IMR-90 (cell line): Measurements from ENCODE around the gene SLC35D2. TPM values are rescaled to one million over a fixed set of nuclear protein-coding genes. Genes with fewer than 3 reads are reported as not detected.

Source experiments
- ATAC-seq: fragments of 200-7000 bp; cut with Tn5 transposase; 2 replicates; pipeline ENCODE4 v1.9.1; 2020; ENCODE audit warnings: low read depth, mild to moderate bottlenecking, moderate library complexity
- BruUV-seq: library from RNA; stranded (reverse); fragments of 400-500 nt; replicated peaks from 2 replicates; lab custom pipeline; 2021; lab: Mats Ljungman, UMichigan
- CTCF ChIA-PET: fragments of 300-600 bp; formaldehyde crosslinking; extraction: SDS; loops from one replicate; lab custom pipeline; 2021; ENCODE audit warnings: antibody characterized with exemption; lab: Yijun Ruan, JAX
- POLR2A ChIA-PET: fragments of 300-600 bp; sonication (Branson Sonifier 250); formaldehyde crosslinking; loops from one replicate; lab custom pipeline; 2022; ENCODE audit warnings: antibody characterized with exemption; ENCODE audit not compliant: unreplicated experiment; lab: Charles Lee
- DNase-seq: peaks from one replicate; pipeline ENCODE4 v3.0.0; 2013
- H2AFZ ChIP-seq: replicated peaks from 2 replicates; pipeline ENCODE3; 2013; ENCODE audit warnings: low read length, mild to moderate bottlenecking; ENCODE audit not compliant: poor library complexity
- H2AK5ac ChIP-seq: 2 replicates; pipeline ENCODE4 v1.6.1; 2013; ENCODE audit warnings: low read depth, low read length, inconsistent platforms
- H2AK9ac ChIP-seq: replicated peaks from 2 replicates; pipeline ENCODE3; 2013; ENCODE audit warnings: mild to moderate bottlenecking, low read depth, low read length, moderate library complexity; ENCODE audit not compliant: poor library complexity
- H2BK120ac ChIP-seq: 2 replicates; pipeline ENCODE4 v1.6.1; 2013; ENCODE audit warnings: low read depth, low read length, inconsistent platforms
- H2BK15ac ChIP-seq: 3 replicates; pipeline ENCODE4 v1.6.1; 2013; ENCODE audit warnings: low read depth, low read length, inconsistent platforms
- H2BK20ac ChIP-seq: 2 replicates; pipeline ENCODE4 v1.6.1; 2013; ENCODE audit warnings: low read depth, mild to moderate bottlenecking, inconsistent platforms, low read length, moderate library complexity
- H2BK5ac ChIP-seq: 2 replicates; pipeline ENCODE4 v1.6.1; 2013; ENCODE audit warnings: mild to moderate bottlenecking, low read depth, low read length, inconsistent platforms; ENCODE audit not compliant: poor library complexity, severe bottlenecking
- H3K14ac ChIP-seq: replicated peaks from 2 replicates; pipeline ENCODE4 v1.6.1; 2013; ENCODE audit warnings: low read depth, low read length, inconsistent platforms
- H3K18ac ChIP-seq: 2 replicates; pipeline ENCODE4 v1.6.1; 2013; ENCODE audit warnings: low read depth, low read length, control low read depth
- H3K23ac ChIP-seq: 2 replicates; pipeline ENCODE4 v1.6.1; 2013; ENCODE audit warnings: low read depth, low read length, inconsistent platforms
- H3K27ac ChIP-seq: 2 replicates; pipeline ENCODE4 v1.5.1; 2013; ENCODE audit warnings: mild to moderate bottlenecking, control low read depth, low read length; ENCODE audit not compliant: insufficient read depth
- H3K27me3 ChIP-seq: 2 replicates; pipeline ENCODE4 v1.6.1; 2013; ENCODE audit warnings: low read length; ENCODE audit not compliant: control insufficient read depth, insufficient read depth
- H3K36me3 ChIP-seq: 2 replicates; pipeline ENCODE4 v1.6.1; 2013; ENCODE audit warnings: low read length, mixed read lengths; ENCODE audit not compliant: control insufficient read depth, insufficient read depth
- H3K4ac ChIP-seq: 2 replicates; pipeline ENCODE4 v1.6.1; 2013; ENCODE audit warnings: low read depth, low read length, inconsistent platforms
- H3K4me1 ChIP-seq: 2 replicates; pipeline ENCODE4 v1.6.1; 2013; ENCODE audit warnings: low read length, mixed read lengths; ENCODE audit not compliant: control insufficient read depth, insufficient read depth
- H3K4me2 ChIP-seq: 2 replicates; pipeline ENCODE4 v1.6.1; 2013; ENCODE audit warnings: low read depth, mild to moderate bottlenecking, control low read depth, low read length, moderate library complexity
- H3K4me3 ChIP-seq: 2 replicates; pipeline ENCODE4 v1.5.1; 2013; ENCODE audit warnings: low read depth, mild to moderate bottlenecking, control low read depth, low read length, moderate library complexity; ENCODE audit not compliant: insufficient read depth
- H3K56ac ChIP-seq: 2 replicates; pipeline ENCODE4 v1.6.1; 2013; ENCODE audit warnings: low read length, inconsistent platforms; ENCODE audit not compliant: insufficient read depth; ENCODE audit errors: extremely low read depth
- H3K79me1 ChIP-seq, 2 experiments: 2 replicates each; pipeline ENCODE4 v1.6.1; 2013; ENCODE audit warnings: low read length in 2 of 2, inconsistent platforms in 1 of 2, low read depth in 1 of 2
- H3K9ac ChIP-seq: 2 replicates; pipeline ENCODE4 v1.6.1; 2013; ENCODE audit warnings: low read depth, low read length, control low read depth
- H3K9me1 ChIP-seq: 2 replicates; pipeline ENCODE4 v1.6.1; 2013; ENCODE audit warnings: low read length, inconsistent platforms; ENCODE audit not compliant: insufficient read depth
- H3K9me3 ChIP-seq: 2 replicates; pipeline ENCODE4 v1.6.1; 2013; ENCODE audit warnings: low read length; ENCODE audit not compliant: control insufficient read depth, insufficient read depth
- H4K20me1 ChIP-seq: 2 replicates; pipeline ENCODE4 v1.6.1; 2013; ENCODE audit warnings: low read length, inconsistent platforms; ENCODE audit not compliant: insufficient read depth
- H4K5ac ChIP-seq: 2 replicates; pipeline ENCODE4 v1.6.1; 2013; ENCODE audit warnings: mild to moderate bottlenecking, low read depth, low read length, control low read depth
- H4K8ac ChIP-seq, 2 experiments: 2 replicates each; pipeline ENCODE4 v1.6.1; 2013; ENCODE audit warnings: low read depth in 2 of 2, low read length in 2 of 2, control low read depth in 1 of 2, inconsistent platforms in 1 of 2
- H4K91ac ChIP-seq: 2 replicates; pipeline ENCODE4 v1.6.1; 2013; ENCODE audit warnings: low read depth, low read length, inconsistent platforms; ENCODE audit not compliant: insufficient read depth
- CHD1 ChIP-seq: IDR thresholded peaks from 2 replicates; pipeline ENCODE4 v1.6.1; 2012; ENCODE audit warnings: low read depth, low read length, improper control_type of control experiment
- CTCF ChIP-seq: conservative IDR thresholded peaks from 2 replicates; pipeline ENCODE4 v1.5.1; 2012; ENCODE audit warnings: mild to moderate bottlenecking, low read depth, low read length, improper control_type of control experiment
- ELK1 ChIP-seq: fragments of 150-350 bp; IDR thresholded peaks from 2 replicates; pipeline ENCODE4 v1.6.1; 2016; ENCODE audit warnings: low read depth, mild to moderate bottlenecking, low read length, moderate library complexity, borderline replicate concordance
- FOS ChIP-seq: fragments of 150-350 bp; IDR thresholded peaks from 2 replicates; pipeline ENCODE4 v1.6.1; 2016; ENCODE audit warnings: low read depth, low read length
- MAFK ChIP-seq: IDR thresholded peaks from 2 replicates; pipeline ENCODE4 v1.6.1; 2012; ENCODE audit warnings: low read depth, low read length, improper control_type of control experiment
- POLR2A ChIP-seq: IDR thresholded peaks from 2 replicates; pipeline ENCODE4 v1.6.1; 2012; ENCODE audit warnings: mild to moderate bottlenecking, low read depth, low read length
- RAD21 ChIP-seq: IDR thresholded peaks from 2 replicates; pipeline ENCODE4 v1.6.1; 2012; ENCODE audit warnings: low read length, improper control_type of control experiment
- SMC3 ChIP-seq: fragments of 150-350 bp; IDR thresholded peaks from 2 replicates; pipeline ENCODE4 v1.6.1; 2016; ENCODE audit warnings: low read depth, mild to moderate bottlenecking, antibody characterized with exemption, low read length, moderate library complexity
- WGBS, 2 experiments: methylation state at CpG; one replicate each; pipeline versions ENCODE4 v1.1.5 to v1.1.7; 2013; ENCODE audit warnings: missing lambda C conversion rate in 2 of 2; ENCODE audit not compliant: insufficient read length in 1 of 2; ENCODE audit errors: extremely low coverage in 2 of 2; 5-methylcytosine and 5-hydroxymethylcytosine counted together
- dilution Hi-C: fragments of 300-500 bp; cut with HindIII; formaldehyde crosslinking; loops from one replicate; pipeline ENCODE4 v1.14.3; 2018; ENCODE audit warnings: low sequenced_read_pairs; ENCODE audit not compliant: unreplicated experiment
- in situ Hi-C: fragments of 300-500 bp; cut with MboI; formaldehyde crosslinking; loops from 3 replicates; pipeline ENCODE4 v1.14.3; 2019; ENCODE audit warnings: low sequenced_read_pairs, inconsistent platforms, mixed read lengths
- intact Hi-C: fragments of 100-400 bp; cut with micrococcal nuclease; formaldehyde crosslinking; loops from 2 replicates; pipeline ENCODE4 v1.10.0; 2022
- polyA plus RNA-seq, 3 experiments: library from polyadenylated mRNA; depleted of rRNA; stranded (reverse); fragments of >200 nt; gene quantifications; 2 replicates each; pipeline ENCODE4 v1.2.3, GENCODE V29; 2012; ENCODE audit warnings: low replicate concordance in 1 of 3
- total RNA-seq: library from RNA; depleted of rRNA; stranded (reverse); fragments of >200 nt; gene quantifications from 2 replicates; pipeline ENCODE4 v1.2.3, GENCODE V29; 2012

Gene SLC35D2
- total and polyA plus RNA-seq, 2 of the 4 experiments (the other 2 are of a cell fraction) = 9.7 to 11.8 TPM

- H3K14ac ChIP-seq = no peak overlapping the region
- DNase-seq (peak; percentile 19), ATAC-seq (peak; percentile 74)
- dilution Hi-C loops (no loop called here), intact Hi-C loops (no loop called here), in situ Hi-C loops (no loop called here)
- no peaks in the 10 kb centered on the region for H4K20me1 ChIP-seq
- TF ChIP-seq POLR2A (no peak), CHD1 (no peak), CTCF (no peak), MAFK (no peak), ELK1 (no peak), RAD21 (no peak), SMC3 (no peak), FOS (no peak)
- no peak overlapping the region for H4K91ac ChIP-seq
- H2BK5ac ChIP-seq = no peak overlapping the region
- H3K9ac ChIP-seq = no peak overlapping the region
- H4K5ac ChIP-seq = no peak overlapping the region
- 50% methylated on average over 2 of the region's 4 CpGs; no CpG with 5 or more reads in 1 of the 2 experiments for WGBS, 2 experiments
- ChIA-PET CTCF (interaction anchor here (0.8 kb wide), 1 partner anchor 12 kb away, joined by 3 read pairs; no protein-coding TSS in a partner anchor), POLR2A (no interaction called here)
- no peaks in the 10 kb centered on the region for H3K9me3 ChIP-seq
- no peak overlapping the region for H3K56ac ChIP-seq
- BruUV-seq = no TSS peak
- H3K27ac ChIP-seq = no peak overlapping the region
- H3K36me3 ChIP-seq = no peaks in the 10 kb centered on the region
- no peak overlapping the region for H3K4me3 ChIP-seq
- H2AK9ac ChIP-seq = no peak overlapping the region
- H3K4ac ChIP-seq = no peak overlapping the region
- no peak overlapping the region for H4K8ac ChIP-seq
- H2BK20ac ChIP-seq = no peak overlapping the region
- H3K23ac ChIP-seq = no peak overlapping the region
- no peak overlapping the region for H2AFZ ChIP-seq
- H2AK5ac ChIP-seq = no peak overlapping the region
- H2BK15ac ChIP-seq = no peak overlapping the region
- no peaks in the 10 kb centered on the region for H3K79me1 ChIP-seq
- peaks cover 3% of the 10 kb centered on the region; the same call in 1 of the 2 replicates for H3K27me3 ChIP-seq
- no peaks in the 10 kb centered on the region for H3K9me1 ChIP-seq
- no peaks in the 10 kb centered on the region for H3K4me1 ChIP-seq
- H3K18ac ChIP-seq = no peak overlapping the region
- H2BK120ac ChIP-seq = no peak overlapping the region
- no peak overlapping the region for H3K4me2 ChIP-seq
Measured at GRCh38 chr9:96305171-96305570, 78.3 kb downstream of the SLC35D2 start.
